SH-SY5Y (cell line): ENCODE data around the gene ACTR1A.

Experiments used
- GATA2 ChIP-seq: IDR thresholded peaks from 2 replicates; pipeline ENCODE4 v1.6.1; 2011; ENCODE audit warnings: mild to moderate bottlenecking, low read depth, low read length
- GATA3 ChIP-seq: IDR thresholded peaks from 2 replicates; pipeline ENCODE4 v1.6.1; 2011; ENCODE audit warnings: low read depth, mild to moderate bottlenecking, low read length, moderate library complexity

GRCh38 chr10:102434394-102435132 is 67.9 kb downstream of the ACTR1A start:
- TF ChIP-seq GATA3 (no peak), GATA2 (no peak)
